GM12801 (cell line): ENCODE measurements around the gene LETMD1.

ENCODE experiments used
- TF ChIP-seq, protein P1 (sequence below): IDR thresholded peaks from one replicate; pipeline ENCODE4 v1.5.1; 2011; ENCODE audit warnings: control low read depth; ENCODE audit not compliant: insufficient read length; ENCODE audit errors: extremely low read depth

Gene LETMD1

GRCh38 chr12:51027342-51027835 lies 20.7 kb upstream of the LETMD1 start:
- TF ChIP-seq, protein P1, sequence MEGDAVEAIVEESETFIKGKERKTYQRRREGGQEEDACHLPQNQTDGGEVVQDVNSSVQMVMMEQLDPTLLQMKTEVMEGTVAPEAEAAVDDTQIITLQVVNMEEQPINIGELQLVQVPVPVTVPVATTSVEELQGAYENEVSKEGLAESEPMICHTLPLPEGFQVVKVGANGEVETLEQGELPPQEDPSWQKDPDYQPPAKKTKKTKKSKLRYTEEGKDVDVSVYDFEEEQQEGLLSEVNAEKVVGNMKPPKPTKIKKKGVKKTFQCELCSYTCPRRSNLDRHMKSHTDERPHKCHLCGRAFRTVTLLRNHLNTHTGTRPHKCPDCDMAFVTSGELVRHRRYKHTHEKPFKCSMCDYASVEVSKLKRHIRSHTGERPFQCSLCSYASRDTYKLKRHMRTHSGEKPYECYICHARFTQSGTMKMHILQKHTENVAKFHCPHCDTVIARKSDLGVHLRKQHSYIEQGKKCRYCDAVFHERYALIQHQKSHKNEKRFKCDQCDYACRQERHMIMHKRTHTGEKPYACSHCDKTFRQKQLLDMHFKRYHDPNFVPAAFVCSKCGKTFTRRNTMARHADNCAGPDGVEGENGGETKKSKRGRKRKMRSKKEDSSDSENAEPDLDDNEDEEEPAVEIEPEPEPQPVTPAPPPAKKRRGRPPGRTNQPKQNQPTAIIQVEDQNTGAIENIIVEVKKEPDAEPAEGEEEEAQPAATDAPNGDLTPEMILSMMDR, result no peak

GRCh38 chr12:51028126-51028812 lies 19.9 kb upstream of the LETMD1 start:
- TF ChIP-seq, protein P1, result no peak

DNA sequence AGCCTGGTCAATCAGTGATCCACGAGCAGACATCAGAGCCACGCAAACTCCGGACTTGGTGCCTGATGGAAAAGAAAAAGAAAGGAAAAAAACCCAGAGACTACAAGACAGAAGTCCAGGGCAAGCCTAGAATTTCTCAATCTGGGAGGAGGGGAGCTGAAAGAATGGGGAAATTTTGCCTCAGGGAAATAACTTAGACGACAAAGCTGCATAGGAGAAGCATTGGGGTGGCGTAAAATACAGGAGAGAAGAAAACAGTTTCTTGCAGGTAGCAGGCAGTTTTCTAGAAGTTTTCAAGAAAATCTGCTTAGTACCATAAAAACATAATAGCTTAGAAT lies 19.3 kb upstream of the LETMD1 start:
- TF ChIP-seq, protein P1, result no peak

DNA sequence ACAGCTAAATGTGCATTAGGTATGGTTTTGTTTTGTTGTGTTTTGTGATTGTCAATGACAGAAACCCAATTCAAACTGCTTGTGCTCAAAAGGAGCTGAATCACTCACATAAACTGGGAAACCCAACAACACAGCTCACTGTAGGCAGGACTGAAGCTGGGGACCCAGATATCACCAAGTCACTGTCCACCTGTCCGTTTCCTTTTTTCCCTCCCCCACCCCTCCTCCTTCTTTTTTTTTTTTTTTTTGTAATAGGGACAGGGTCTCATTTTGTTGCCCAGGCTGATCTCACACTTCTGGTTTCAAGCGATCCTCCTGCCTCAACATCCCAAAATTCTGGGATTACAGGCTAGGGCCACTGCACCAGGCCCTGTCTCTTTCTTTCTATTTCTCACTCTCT lies 15.1 kb upstream of the LETMD1 start:
- TF ChIP-seq, protein P1, result no peak

- TF ChIP-seq, protein P1, result no peak
These were observed 14.6 kb upstream of the LETMD1 start for GRCh38 chr12:51033457-51034089.

GRCh38 chr12:51036279-51036678 lies 11.8 kb upstream of the LETMD1 start:
- TF ChIP-seq, protein P1, result no peak

- TF ChIP-seq, protein P1, result no peak
These were observed 629 bp downstream of the LETMD1 start for GRCh38 chr12:51048661-51049251.
